ENCODE measurements around the gene NOSIP.
A peak's percentile ranks its signal among the peaks of the same experiment; 100 is the strongest.

Gene NOSIP

GRCh38 chr19:49595819-49596404, 15.6 kb upstream of the NOSIP start:
- H3K27ac ChIP-seq, result no peak overlapping the region
- no peak for DNase-seq (ENCODE audit: low read depth, low spot score)

- H3K27ac ChIP-seq, result no peak overlapping the region
- no peak for DNase-seq (ENCODE audit: low read depth, low spot score)
Observed at GRCh38 chr19:49594993-49595818, 14.8 kb upstream of the NOSIP start.

- DNase-seq (ENCODE audit: low read depth, low spot score), result no peak
- H3K27ac ChIP-seq, result peak overlapping the region; percentile 88
Observed at GRCh38 chr19:49594157-49594992, 14.0 kb upstream of the NOSIP start.

- DNase-seq (ENCODE audit: low read depth, low spot score), result peak; percentile 65
- H3K27ac ChIP-seq, result peak overlapping the region; percentile 88
Observed at GRCh38 chr19:49593233-49594113, 13.1 kb upstream of the NOSIP start.

DNA sequence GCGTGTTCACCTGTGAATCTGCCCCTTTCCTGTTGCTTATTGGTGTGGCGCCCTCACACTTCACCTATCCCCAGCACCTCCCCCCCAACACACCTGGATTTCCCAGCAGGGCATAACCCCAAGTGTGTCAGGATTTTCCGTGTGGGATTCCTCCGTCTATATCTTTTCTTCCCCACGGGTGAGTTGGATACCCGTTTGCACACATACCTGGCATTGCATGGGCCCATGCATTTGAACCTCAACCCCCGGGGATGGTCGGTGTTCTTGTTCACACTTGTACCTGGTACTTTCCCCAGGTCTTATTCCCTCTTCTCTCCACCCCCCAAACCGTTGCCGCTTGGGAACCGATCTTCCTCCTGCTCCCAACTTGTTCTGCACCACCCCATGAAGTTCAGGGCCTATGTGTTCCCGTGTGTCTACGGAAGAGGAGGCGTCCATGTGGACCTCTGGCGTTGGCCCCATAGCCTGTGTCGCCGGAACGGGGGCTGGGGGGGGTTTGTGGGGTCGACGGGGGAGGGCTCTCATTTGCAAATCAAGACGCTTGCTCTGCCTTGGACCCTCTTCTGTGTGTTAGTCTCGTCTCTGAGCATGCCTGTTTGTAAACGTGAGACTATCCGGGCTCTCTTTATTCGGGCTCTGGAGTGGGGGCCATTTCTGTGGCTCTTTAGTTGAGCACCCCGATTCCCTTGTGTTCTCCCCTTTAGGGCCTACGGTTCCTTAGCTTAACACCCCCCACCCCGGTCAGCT, 12.3 kb upstream of the NOSIP start:
- H3K27ac ChIP-seq, result peak overlapping the region; percentile 88
- DNase-seq (ENCODE audit: low read depth, low spot score), result no peak

- peak overlapping the region; percentile 88 for H3K27ac ChIP-seq
- DNase-seq (ENCODE audit: low read depth, low spot score), result no peak
Observed at GRCh38 chr19:49591731-49592485, 11.6 kb upstream of the NOSIP start.

- DNase-seq (ENCODE audit: low read depth, low spot score), result no peak
- H3K27ac ChIP-seq, result peak within 1 kb of the TSS; percentile 88
Observed at GRCh38 chr19:49590971-49591730, 10.8 kb upstream of the NOSIP start, which contains the start of gene PRR12. PRR12 (plus strand) TSS chr19:49591182; CDS start chr19:49591655, 473 bp downstream.

- peak; percentile 83 for DNase-seq (ENCODE audit: low read depth, low spot score)
- peak overlapping the region; percentile 88 for H3K27ac ChIP-seq
Observed at GRCh38 chr19:49590071-49590970, 10.0 kb upstream of the NOSIP start.

DNA sequence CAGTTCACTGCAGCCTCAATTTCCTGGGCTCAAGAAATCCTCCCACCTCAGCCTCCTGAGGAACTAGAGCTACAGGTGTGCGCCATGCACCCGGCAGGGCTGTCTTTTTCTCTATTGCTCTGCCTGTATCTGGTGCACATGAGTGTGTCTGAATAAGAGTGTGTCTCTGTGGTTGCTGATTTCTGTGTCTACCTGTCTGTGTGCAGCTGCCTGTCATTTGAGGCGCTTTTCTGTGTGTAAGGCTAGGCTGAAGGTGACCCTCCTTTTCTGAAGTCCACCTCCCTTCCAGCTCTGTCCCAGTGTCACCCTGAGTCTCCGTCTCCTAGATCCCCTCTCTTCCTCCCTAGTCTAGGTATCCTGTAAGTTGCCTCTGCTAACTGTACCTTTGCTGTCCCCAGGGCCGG, 9.1 kb upstream of the NOSIP start:
- DNase-seq (ENCODE audit: low read depth, low spot score), result no peak
- H3K27ac ChIP-seq, result no peak overlapping the region

DNA sequence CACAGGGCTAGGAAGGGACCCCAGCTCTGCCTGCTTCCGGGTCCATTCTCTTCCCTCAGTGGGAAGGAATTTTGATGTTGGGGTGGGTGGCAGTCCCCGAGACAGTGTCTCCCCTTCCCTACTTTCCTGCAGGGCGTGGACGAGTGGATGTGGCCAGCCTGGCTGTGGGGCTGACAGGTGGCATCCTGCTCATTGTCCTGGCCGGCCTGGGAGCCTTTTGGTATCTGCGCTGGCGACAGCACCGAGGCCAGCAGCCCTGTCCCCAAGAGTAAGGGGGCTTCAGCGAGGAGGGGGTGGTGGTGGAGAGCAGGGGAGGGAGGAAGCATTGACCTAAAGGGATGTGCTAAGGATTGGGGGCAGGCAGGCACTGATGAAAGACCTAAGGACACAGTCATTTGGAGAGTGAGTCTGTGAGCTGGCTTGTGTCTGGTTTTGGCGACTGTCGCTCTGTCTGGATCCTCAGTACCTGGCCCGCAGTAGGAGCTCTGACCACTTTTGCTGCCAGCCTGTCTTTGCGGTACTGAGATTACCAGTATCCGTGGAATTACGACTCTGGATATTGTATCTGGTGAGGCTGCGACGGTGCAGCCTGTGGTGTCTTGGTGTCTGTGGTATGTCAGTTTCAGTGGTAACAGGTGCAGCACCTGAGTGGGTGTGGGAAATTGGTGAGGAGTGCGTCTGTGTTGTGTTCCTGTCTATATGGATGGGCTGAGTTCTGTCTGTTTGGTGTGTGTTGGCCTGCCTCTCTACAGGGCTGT, 8.2 kb upstream of the NOSIP start:
- no peak overlapping the region for H3K27ac ChIP-seq
- no peak for DNase-seq (ENCODE audit: low read depth, low spot score)

GRCh38 chr19:49587227-49587626, 6.9 kb upstream of the NOSIP start:
- no peak overlapping the region for H3K27ac ChIP-seq
- DNase-seq (ENCODE audit: low read depth, low spot score), result no peak

DNA sequence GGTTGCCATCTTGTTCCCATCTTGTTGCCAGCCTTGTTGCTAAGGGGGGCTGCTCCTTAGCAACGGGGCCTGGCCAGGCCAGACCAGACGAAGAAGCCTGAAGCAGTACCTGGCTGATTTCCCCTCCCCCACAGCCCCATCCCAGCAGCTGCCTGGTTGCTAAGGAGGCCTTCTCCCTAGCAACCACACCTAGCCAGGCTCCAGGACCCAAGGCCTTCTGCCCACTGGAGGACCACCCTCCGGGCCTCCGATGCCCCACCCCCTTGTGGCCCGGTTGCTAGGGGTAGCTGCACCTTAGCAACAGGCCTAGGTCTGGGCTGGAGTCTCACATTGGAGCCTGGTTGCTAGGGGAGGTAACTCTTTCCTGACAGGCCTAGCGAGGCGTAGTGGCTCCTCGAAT, 4.7 kb upstream of the NOSIP start:
- DNase-seq (ENCODE audit: low read depth, low spot score), result no peak
- no peak overlapping the region for H3K27ac ChIP-seq

DNA sequence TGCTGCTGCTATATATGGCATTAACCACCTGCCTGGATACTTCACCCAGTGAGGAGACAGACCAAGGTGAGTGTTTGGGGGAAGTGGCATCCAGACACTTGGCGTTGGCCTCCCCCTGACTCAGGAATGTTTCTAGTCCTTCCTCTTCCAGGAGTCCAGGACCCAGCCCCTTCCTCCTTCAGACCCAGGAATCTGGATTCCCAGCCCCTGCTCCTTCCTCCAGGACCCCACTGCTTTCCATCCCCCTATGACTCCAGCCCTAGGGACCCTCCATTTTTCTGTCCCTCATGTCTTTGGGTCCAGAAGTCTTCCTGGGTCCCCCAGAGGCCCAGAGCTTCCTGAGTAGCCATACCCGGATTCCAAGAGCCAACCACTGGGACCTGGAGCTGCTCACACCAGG, 2.9 kb upstream of the NOSIP start:
- H3K27ac ChIP-seq, result no peak overlapping the region
- no peak for DNase-seq (ENCODE audit: low read depth, low spot score)

- no peak for DNase-seq (ENCODE audit: low read depth, low spot score)
- H3K27ac ChIP-seq, result peak within 1 kb of the TSS; percentile 52
Observed at GRCh38 chr19:49581007-49581508, 702 bp upstream of the NOSIP start, which contains the start of gene PRRG2. PRRG2 (plus strand) TSS chr19:49581316; CDS start chr19:49583220, 1,904 bp downstream.

GRCh38 chr19:49579947-49580263, 451 bp downstream of the NOSIP start:
- no peak for DNase-seq (ENCODE audit: low read depth, low spot score)
- H3K27ac ChIP-seq, result peak overlapping the region; percentile 52

DNA sequence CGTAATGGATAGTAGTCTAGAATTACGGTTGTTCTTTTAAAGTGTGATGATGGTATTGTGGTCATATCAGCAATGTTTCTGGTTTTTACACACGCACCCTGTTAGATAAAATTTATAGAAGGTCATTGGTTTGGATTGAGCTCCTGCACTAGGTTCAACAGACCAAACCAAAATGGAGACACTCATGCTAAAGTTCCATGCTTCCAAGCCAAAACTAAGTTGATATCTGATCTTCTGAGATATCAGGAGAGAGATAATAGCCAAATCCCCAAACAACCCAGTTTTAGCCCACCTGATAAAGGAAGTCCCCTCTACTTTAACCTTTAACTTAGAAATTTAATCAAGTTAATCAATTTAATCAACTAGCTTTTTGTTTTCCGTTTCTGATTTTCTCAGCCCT, 1.2 kb downstream of the NOSIP start:
- H3K27ac ChIP-seq, result no peak overlapping the region
- no peak for DNase-seq (ENCODE audit: low read depth, low spot score)
